HG03432 (cell line): ENCODE data around the gene FSTL3.
"Not testable (repeated sequence)": the region's sequence is repeated elsewhere in the genome, so short reads cannot be mapped to it uniquely, and the experiment has no call there.

Experiments used
- ATAC-seq: cut with Tn5 transposase; IDR thresholded peaks from one replicate; pipeline ENCODE4 v1.9.1; 2021; ENCODE audit warnings: mild to moderate bottlenecking, moderate library complexity; ENCODE audit not compliant: unreplicated experiment

The FSTL3 gene

DNA sequence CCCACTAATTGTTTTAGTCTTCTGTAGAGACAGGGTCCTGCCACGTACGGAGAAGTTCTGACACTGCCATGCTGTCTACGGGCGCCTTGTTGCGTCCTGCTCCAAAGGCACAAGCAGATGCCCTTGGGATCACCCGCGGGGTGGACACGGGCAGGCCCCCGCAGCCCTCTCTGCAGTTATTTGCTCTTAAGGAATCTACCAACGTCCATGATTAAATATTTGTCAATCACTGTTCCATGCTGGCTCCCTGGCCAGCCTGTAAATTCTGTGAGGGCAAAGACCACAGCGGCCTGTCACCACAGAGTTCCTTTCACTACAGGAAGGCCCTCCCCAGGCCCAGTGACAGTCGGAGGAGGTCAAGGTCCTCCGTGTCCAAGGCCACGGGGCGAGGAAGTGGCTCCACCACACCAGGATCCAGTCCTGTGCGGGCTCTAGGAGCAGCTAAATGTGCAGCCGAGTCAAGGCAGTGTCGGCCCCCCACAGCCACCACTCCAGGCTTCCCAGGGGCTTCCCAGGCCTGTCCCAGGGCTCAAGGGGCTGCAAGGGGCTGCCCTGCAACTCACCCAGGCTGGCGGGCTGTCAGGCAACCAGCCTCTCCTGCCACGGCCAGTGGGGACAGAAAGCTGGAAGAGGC lies 15.3 kb upstream of the FSTL3 start:
- no peak for ATAC-seq

DNA sequence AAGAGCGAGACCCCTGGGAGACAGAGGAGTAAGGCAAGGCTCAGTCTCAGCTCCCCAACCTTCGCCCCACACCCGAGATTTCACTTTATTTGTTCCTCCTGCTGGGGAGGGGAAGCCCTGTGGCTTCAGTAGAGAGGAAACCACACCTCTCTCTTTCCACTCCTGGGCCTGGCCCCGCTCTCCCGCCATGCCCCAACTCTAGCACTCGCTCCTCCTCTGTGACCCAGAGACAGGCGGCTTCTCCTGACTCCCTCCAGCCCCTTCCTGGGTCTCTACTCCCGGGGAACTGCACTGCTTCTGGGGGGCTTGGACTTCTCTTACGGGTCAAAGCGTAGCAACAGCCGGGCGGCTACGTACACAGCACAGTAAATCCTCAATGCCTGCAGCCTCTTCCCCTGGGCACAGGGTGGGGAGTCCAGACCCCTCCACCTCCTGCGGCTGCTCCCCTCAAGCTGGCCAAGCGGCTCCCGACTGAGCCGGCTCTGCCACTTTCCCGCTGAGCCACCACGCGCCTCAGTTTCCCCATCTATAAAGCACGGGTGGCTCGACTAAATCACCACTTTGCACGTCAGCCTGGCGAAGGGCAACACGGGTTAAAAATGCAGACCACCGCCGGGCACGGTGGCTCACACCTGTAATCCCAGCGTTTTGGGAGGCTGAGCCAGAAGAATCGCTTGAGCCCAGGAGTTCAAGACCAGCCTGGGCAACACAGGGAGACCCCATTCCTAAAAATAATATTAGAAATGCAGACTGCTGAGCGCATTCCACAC lies 14.6 kb upstream of the FSTL3 start:
- no peak for ATAC-seq

DNA sequence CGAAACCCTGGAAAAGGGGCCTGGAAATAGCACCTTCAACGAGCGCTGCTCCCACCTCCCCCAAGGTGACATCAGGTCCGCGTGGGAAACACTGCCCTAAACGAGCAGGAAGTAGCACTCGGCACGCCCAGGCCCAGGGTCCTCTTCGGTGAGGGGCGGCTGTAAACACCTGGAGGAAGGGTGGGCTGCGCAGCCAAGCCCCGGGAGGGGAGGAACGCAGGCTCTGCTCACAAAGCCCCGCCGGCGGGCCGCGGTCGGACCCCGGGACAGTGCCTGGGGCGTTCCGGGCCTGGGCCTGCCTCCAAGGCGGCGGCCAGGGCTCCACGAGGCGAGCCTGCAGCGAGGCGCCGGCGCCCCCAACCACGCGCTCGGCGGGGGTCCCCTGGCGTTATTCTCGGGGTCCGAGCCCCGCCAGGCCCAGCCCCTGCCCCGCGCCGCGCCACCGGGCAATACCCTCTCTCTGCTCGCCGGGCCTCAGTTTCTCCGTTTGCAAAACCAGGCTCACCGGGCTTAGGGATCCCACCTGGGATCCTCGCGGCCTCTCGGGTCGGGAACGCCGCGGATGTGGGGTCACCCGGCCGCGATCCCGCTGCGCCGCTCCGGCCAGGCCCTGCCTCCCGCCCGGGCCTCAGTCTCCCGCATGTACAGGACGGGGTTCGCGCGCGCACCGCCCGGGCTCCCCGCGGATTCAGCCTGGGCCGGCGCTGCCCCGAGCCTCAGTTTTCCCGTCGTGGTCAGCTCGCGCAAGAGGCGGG lies 13.8 kb upstream of the FSTL3 start:
- peak; percentile 13 for ATAC-seq

DNA sequence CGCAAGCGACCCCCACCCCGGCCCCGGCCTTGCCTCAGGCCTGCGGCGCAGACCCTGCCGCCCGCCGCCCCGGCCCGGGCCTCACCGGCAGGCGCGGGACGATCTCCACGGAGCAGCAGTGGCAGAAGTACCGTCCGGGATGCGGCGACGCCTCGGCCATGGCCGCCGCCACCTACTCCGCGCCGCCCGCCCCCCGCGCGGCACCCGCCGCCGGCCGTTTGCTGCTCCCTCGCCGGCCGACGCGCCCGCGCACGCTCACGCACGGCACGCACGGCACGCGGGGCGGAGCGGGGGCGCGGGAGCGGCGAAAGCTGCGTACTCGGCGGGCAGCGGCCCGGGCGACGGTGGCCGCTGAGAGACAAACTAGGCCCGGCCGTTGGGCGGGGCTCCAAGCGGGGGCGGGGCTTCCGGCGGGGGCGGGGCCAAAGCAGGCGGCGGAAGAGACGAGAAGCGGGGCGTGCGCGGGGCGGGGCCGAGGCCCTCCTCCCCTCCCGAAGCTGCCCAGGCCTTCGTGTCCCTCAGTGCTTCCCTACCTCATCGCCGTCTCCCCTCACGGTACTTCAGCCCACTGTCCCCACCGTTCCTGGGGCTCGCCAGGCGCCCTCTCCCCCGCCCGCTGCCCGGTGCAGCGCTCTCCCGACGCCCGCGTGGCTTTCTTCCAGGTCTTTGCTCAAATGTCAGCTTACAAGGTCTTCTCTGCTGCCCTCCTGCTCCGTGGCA lies 13.1 kb upstream of the FSTL3 start, which contains the start of gene RNF126:
TSS of gene RNF126 (minus strand) at position 253 of the 720 bp plus-strand sequence. CDS start at position 160, 93 bp downstream.
- peak; percentile 60 for ATAC-seq

DNA sequence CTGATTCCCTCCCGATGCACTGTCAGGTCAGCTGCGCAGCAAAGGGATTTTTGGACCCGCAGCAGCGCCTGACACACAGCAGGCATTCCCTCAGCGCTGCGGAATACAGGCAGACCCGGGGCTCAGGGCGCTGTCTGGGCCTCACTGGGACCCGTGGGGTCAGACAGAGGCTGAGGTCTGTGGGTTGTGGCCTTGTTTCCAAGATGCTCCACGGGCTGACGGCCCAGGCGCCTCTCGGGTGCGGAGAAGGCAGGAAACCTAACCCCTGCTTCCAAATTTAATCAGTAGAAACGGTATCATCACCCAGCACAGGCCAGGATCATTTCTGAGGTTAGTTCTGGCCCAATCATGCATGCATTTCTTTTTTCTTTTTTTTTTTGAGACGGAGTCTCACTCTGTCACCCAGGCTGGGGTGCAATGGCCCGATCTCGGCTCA lies 12.5 kb upstream of the FSTL3 start:
- ATAC-seq: no peak

DNA sequence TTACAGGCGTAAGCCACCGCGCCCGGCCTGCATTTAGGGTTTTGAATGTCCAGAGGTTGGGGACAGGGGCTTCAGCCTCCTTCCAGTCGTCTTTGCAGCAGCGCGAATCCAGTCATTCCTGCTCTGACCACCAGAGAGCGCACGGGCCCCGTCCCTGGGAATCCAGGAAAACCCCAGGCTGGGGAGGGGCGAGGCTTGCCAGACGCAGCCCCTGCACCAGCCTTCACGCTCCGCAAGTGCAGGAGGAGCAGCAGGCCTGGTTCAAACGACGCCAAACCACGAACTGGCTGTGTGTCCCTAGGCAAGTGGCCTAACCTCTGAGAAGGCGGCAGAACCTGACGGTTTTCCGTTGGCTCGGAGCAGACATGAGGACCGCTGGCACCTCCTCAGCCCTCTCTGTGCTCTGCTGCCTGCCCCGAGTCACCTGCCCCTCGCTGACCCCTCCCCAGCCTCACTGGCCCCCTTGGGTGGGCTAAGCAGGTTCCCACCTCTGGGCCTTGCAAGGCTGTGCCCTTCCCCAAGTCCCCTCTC lies 11.2 kb upstream of the FSTL3 start:
- no peak for ATAC-seq

DNA sequence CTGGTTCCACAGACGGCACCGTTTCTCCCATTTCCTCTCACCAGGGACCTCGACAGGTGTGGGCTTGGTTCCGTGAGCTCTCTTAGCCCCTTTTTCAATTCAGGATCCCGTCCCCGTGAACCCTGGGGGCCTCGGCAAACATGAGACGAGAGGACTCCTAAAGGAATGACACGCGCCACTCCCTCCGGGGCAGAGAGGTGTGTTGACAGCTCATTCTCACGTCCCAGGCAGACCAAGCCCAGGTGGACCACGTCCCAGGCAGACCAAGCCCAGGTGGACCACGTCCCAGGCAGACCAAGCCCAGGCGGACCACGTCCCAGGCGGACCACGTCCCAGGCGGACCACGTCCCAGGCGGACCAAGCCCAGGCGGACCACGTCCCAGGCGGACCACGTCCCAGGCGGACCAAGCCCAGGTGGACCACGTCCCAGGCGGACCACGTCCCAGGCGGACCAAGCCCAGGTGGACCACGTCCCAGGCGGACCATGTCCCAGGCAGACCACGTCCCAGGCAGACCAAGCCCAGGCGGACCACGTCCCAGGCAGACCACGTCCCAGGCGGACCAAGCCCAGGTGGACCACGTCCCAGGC lies 9.1 kb upstream of the FSTL3 start:
- not testable (repeated sequence) for ATAC-seq

DNA sequence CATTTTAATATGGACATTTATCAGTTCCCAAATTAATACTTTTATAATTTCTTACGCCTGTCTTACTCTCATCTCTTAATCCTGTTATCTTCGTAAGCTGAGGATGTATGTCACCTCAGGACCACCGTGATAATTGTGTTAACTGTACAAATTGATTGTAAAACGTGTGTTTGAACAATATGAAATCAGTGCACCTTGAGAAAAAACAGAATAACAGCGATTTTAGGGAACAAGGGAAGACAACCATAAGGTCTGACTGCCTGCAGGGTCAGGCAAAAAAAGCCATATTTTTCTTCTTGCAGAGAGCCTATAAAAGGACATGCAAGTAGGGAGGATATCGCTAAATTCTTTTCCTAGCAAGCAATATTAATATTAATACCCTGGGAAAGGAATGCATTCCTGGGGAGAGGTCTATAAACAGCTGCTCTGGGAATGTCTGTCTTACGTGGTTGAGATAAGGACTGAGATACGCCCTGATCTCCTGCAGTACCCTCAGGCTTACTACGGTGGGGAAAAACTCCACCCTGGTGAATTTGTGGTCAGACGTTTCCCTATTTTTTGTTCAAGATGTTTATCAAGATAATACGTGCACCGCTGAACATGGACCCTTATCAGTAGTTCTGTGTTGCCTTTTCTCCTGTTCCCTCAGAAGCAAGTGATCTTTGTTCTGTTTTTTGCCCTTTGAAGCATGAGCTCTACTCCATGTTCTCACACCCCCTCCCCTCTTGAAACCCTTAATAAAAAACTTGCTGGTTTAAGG lies 7.3 kb upstream of the FSTL3 start:
- ATAC-seq: not testable (repeated sequence)

DNA sequence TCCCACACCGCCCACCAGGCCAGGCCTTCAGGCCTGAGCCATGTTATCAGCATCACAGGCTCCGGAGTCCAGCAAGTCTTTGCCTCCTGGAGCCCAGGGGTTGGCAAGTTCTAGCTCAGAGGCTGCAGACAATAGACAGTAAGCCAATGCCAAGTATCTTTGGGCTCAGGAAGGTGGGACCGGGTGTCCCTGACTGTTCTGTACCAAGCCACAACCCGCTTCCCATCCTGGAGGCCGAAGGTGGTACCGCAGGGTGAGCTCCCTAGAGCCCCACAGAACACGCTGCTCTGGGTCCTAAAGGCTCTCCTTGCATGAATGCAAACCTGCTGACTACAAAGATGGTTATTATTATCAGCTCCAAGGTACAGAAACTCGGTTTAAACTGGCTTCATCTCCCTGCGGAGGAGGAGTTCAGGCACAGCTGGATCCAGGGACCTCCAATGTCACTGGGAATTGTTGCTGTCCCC lies 5.5 kb upstream of the FSTL3 start:
- no peak for ATAC-seq

DNA sequence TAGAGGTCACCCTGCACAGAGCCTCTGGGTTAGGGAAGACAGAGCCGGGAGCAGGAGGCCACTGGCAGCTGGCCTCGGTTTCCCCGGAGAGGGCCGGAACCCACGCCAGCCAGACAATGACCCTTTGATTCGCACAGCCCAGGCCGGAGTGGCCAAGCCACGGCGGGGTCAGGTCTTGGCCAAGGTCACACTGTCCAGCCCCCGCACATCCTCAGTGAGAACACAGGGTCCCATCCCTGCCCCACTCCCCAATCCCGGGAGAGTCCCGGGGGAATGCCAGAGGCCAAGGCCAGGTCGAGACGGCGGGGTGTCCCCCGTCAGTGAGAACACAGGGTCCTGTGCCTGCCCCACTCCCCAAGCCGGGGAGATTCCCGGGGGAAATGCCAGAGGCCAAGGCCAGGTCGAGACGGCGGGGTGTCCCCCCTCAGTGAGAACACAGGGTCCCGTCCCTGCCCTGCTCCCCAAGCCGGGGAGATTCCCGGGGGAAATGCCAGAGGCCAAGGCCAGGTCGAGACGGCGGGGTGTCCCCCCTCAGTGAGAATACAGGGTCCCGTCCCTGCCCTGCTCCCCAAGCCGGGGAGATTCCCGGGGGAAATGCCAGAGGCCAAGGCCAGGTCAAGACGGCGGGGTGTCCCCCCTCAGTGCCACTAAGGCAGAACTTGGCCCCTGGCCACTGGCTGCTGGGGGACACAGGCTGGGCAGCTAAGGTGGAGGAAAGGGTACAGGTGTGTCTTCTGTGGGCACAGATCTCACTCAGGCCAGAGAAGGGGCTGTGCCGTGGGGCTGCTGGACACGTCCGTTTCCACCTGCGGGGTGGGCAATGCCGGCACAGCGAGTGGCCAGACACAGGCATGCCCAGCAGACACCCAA lies 1.7 kb upstream of the FSTL3 start:
- ATAC-seq: no peak

DNA sequence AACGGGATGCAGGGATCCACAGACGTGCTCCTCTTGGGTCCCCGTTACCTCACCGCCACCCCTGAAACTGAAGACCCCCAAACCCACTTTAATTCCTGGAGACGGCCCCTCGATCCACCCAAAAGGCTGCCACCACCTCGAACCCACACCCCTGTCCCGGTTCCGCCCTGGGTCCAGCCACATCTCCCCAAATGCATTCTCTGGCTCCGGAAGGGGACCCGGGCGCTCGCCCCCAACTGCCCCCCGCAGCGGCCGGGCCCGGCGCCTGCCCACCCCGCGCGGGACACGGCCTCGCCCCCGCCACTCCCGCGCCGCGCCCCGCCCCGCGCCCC lies 219 bp upstream of the FSTL3 start:
- ATAC-seq: no peak

DNA sequence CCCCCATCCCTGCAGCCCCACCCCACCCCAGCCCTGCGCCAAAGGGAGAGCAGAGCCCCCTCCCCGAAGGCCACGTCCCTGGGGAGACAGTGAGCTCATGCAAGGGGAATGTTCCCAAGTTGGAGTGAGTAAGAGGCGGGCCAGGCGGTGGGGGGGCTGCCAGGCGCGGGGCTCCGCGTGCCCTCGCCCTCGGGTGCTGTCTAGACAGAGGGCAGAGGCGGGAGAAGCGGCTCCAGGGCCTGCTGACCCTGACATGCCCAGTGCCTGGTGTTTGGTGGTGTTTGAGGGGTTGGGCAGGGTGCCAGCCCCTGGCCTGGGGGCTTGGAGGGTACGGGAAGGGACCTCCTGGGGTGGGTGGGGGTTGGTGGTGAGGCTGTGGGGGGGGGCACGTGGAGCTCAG lies 1.0 kb downstream of the FSTL3 start:
- no peak for ATAC-seq

DNA sequence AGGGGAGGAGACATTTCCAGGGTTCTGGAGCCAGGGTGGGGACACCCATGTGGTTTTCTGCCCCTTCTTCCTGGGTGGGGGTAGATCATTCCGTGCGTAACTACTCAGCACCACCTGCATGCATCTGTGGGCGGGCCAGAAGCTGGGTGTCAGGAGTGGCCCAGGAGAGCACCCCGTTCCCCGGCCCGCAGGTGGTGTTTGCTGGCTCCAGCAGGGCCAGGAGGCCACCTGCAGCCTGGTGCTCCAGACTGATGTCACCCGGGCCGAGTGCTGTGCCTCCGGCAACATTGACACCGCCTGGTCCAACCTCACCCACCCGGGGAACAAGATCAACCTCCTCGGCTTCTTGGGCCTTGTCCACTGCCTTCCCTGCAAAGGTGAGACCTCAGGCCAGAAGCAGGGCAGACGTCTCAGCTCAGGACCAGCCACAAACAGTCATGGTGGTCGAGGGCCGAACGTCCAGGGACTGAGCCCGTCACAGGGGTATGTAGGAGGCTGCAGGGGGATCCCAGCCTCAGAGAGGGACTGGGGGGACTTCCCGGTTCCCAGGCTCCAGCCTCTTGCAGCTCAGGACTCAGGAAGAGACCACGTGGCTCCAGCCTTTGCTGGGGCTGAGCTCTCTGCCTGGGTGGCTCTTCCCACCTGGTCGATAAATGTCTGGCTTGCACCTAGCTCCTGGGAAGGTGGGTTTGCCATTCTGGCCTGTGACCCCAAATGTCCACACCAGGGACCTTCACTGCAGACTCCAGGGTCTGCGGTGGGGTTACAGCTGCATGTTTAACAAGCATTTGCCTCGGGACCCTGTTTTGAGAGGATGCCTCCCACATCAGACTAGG lies 1.6 kb downstream of the FSTL3 start:
- no peak for ATAC-seq

DNA sequence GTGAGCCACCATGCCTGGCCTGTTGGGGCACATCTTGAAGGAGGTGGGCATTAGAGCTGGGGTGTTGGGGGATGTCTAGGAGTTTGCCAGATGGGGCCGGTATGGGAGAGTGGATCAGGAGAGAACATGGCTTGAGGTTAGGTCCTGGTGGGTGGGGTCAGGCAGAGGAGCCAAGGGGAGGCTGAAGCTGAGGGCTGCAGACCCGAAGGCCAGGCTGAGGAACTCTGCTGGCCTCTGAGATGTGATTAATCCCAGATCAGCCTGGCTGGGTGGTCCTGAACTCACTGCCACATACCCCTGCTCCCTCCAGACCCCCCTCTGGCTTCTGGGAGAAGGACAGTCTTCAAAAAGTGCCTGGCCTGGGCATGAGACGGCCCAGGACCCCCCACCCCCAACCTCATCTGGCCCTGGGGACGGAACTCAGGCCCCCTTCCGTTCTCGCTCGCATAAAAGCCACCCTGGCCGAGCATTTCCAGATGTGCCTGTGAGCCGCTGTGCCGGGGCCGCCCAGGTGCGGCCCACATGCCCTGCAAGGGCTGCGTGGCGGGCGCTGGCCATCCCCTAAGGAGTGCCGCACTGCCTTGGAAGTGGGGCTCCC lies 2.7 kb downstream of the FSTL3 start:
- ATAC-seq: no peak

DNA sequence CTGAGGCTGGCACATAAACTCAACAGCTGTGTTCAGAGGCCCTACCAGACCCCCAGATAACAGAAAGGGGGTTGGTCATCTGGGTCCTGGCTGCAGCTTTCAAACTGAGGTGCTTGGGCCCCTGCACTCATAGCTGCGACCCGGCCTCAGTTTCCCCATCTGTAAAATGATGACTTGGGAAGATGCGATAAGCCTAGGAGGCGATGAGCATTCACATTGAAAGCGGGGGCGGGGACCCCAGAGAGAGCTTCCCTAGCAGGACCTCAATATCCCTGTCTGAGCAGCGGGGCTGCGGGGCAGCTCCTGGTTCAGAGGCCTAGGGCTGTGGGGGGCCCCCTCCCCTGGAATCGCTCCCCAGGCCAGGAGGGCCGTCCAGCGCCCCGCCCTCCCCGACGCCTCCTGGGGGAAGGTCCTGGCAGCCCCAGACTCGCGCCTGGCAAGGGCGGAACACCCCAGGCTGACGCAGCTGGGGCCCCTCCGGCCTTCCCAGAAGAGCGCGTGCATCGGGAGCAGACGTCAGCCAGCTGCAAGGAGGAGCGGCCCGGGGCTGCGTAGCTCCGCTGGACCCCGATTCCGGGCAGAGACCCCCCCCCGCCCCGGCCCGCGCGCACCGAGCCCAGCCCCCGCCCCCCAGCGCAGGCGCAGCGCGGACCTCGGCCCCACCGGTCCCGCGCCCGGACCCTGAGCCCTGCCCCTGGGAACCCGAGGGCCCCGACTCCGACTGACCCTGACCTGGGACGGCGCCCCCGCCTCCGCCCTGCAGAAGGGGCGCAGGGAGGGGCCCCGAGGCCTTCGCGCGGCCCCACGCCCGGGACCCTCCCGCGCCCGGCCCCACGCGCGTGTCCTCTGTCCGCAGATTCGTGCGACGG lies 3.5 kb downstream of the FSTL3 start:
- peak; percentile 20 for ATAC-seq

DNA sequence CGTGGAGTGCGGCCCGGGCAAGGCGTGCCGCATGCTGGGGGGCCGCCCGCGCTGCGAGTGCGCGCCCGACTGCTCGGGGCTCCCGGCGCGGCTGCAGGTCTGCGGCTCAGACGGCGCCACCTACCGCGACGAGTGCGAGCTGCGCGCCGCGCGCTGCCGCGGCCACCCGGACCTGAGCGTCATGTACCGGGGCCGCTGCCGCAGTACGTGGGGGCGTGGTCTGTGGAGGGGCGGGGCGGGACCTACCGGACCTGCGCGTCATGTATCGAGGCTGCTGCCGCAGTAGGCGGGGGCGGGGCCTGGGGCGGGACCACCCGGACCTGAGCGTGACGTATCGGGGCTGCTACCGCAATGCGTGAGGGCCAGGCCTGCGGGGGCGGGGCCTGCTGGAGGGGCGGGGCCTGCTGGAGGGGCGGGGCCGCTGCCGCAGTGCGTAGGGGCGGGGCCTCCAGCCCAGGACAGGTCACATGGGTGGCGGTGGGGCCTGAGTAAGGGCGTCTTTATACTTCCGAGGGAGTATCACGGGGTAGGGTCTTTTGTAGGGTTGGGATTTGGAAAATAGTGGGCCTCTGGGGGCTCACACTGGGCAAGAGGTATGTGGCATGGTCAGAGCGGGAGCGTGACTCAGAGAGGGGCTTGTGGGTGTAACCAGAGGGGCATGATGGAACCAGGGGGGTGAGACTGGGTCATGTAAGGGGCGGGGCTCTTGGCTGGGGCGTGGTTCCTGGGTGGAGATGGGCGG lies 4.3 kb downstream of the FSTL3 start:
- peak; percentile 74 for ATAC-seq
